ENCODE results near the gene SV2C.

- TF ChIP-seq CTCF (IDR thresholded peaks at IDR 0.05) (no peak), EP300 (IDR thresholded peaks at IDR 0.05; ENCODE audit: low read depth) (no peak), POLR2A (IDR thresholded peaks at IDR 0.05) (no peak)
These were observed 33.0 kb upstream of the SV2C start for GRCh38 chr5:76050134-76050533.
